Spleen (tissue), 11 donors: Measurements from ENCODE around the gene INTS13. TPM values are rescaled to one million over a fixed set of nuclear protein-coding genes. Genes with fewer than 3 reads are reported as not detected.
A peak's percentile ranks its signal among the peaks of the same experiment; 100 is the strongest.

Experiments used
- DNase-seq: peaks from one replicate; pipeline ENCODE4 v3.0.0-alpha.2; 2020
- H3K27ac ChIP-seq, 8 donors: fragments of 200-600 bp; sonication (generic) in 7 of 8; 1 replicate in 4 of 8; 2 replicates in 4 of 8; pipeline versions ENCODE4 v1.5.0 to v1.8.0; 2016 to 2021; ENCODE audit warnings: inconsistent platforms in 4 of 8, mild to moderate bottlenecking in 4 of 8, moderate library complexity in 1 of 8
- H3K27me3 ChIP-seq, 7 donors: fragments of 200-600 bp; sonication (generic) in 6 of 7; replicated peaks in 1 of 7; 1 replicate in 4 of 7; 2 replicates in 3 of 7; pipeline versions ENCODE4 v1.5.0 to v1.8.0; 2016 to 2021; ENCODE audit warnings: inconsistent platforms in 3 of 7, mild to moderate bottlenecking in 1 of 7
- H3K36me3 ChIP-seq, 6 donors: fragments of 200-600 bp; sonication (generic) in 5 of 6; 1 replicate in 4 of 6; 2 replicates in 2 of 6; pipeline versions ENCODE4 v1.5.0 to v1.8.0; 2016 to 2021; ENCODE audit warnings: inconsistent platforms in 2 of 6
- H3K4me1 ChIP-seq, 6 donors: fragments of 200-600 bp; sonication (generic) in 5 of 6; 1 replicate in 3 of 6; 2 replicates in 3 of 6; pipeline versions ENCODE4 v1.5.0 to v1.8.0; 2016 to 2021; ENCODE audit warnings: inconsistent platforms in 3 of 6
- H3K4me3 ChIP-seq, 8 donors: fragments of 200-600 bp; sonication (generic) in 7 of 8; 1 replicate in 4 of 8; 2 replicates in 4 of 8; pipeline versions ENCODE4 v1.5.0 to v1.8.0; 2016 to 2021; ENCODE audit warnings: inconsistent platforms in 4 of 8, mild to moderate bottlenecking in 4 of 8, moderate library complexity in 2 of 8
- H3K9me3 ChIP-seq, 8 donors: fragments of 200-600 bp; sonication (generic) in 7 of 8; 1 replicate in 4 of 8; 2 replicates in 4 of 8; pipeline versions ENCODE4 v1.5.0 to v1.8.0; 2016 to 2021; ENCODE audit warnings: inconsistent platforms in 4 of 8
- CTCF ChIP-seq, 11 experiments: fragments of 200-600 bp in 7 of 11; fragments of 450-650 bp in 4 of 11; sonication (generic) in 4 of 11; IDR thresholded peaks in 8 of 11; conservative IDR thresholded peaks in 3 of 11; 1 replicate in 7 of 11; 2 replicates in 4 of 11; pipeline versions ENCODE4 v1.4.0 to v1.8.0; 2016 to 2021; ENCODE audit warnings: antibody characterized with exemption in 11 of 11, inconsistent platforms in 4 of 11, mild to moderate bottlenecking in 1 of 11
- POLR2A ChIP-seq, 3 donors: fragments of 450-650 bp; IDR thresholded peaks; one replicate each; pipeline ENCODE4 v1.5.1; 2017; ENCODE audit warnings: antibody characterized with exemption in 3 of 3, mild to moderate bottlenecking in 1 of 3
- POLR2AphosphoS5 ChIP-seq, 3 donors: sonication (generic); formaldehyde crosslinking; IDR thresholded peaks; one replicate each; pipeline ENCODE4 v1.5.1; 2017; ENCODE audit warnings: antibody characterized with exemption in 3 of 3
- WGBS, 5 donors: extraction: QIAGEN DNeasy Blood & Tissue Kit in 3 of 5; methylation state at CpG; one replicate each; pipeline versions ENCODE4 v1.1.5 to v1.1.7; 2013 to 2018; 5-methylcytosine and 5-hydroxymethylcytosine counted together
- intact Hi-C: fragments of 100-400 bp; cut with DNase I; formaldehyde crosslinking; loops from one replicate; pipeline ENCODE4 v1.15.0; 2023; ENCODE audit warnings: low total_unique reads
- polyA plus RNA-seq, 3 donors: library from polyadenylated mRNA; stranded (reverse); fragments of 200-250 nt; gene quantifications; one replicate each; pipeline ENCODE4 v1.2.1, GENCODE V29; 2013
- total RNA-seq, 7 donors: library from RNA; depleted of rRNA in 3 of 7; stranded (reverse); fragments of >200 nt in 3 of 7; fragmentation: NEBNext Ultra II Directional in 4 of 7; extraction: Animal tissue kit (Norgen Biotek cat#: 25700) in 4 of 7; gene quantifications; one replicate each; pipeline versions ENCODE4 v1.1.0 to v1.2.1, GENCODE V29; 2016 to 2021
- donor health status: healthy with polysubstance abuse.
- donor health status: DM: no; HTN: no; CAD: no; lungs with moderate emphysema.
- donor health status: DM: no; HTN: no; CAD: no.
- donor health status: Bipolar disorder and iron deficiency.
- donor health status: healthy.
- donor health status: DM: no; HTN: no; CAD: no.
- donor health status: DM: yes; HTN: yes; CAD: no.

INTS13 gene
- total and polyA plus RNA-seq, 10 donors, result 16.4 to 31.1 (median 26.0) TPM

DNA sequence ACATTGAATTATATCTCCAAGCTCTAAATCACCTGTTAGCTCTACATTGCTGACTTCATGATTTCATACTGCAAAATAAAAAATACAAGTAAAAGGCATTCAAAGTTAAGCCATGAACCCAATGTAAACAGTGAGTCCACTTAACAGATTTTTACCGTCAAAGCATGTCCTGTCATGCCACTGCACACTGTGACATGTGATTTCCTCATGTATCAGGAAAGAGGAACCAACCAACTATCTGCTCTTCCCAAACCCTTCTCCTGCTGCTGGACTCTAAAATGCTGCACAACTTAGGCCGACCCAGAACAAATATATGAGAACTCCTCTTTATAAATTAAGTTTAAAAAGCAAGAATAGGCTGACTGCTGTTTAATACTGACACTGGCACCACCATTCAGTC, 38.9 kb upstream of the INTS13 start:
- no peak for DNase-seq
- Histone ChIP-seq H3K27ac (peak overlapping the region in 3 of 8 donors; percentile 2 to 22 (median 16)), H3K4me3 (no peak overlapping the region), H3K9me3 (no peaks in the 10 kb centered on the region), H3K27me3 (no peaks in the 10 kb centered on the region), H3K4me1 (peaks cover 0 to 21% (median 3%) of the 10 kb centered on the region in 6 donors), H3K36me3 (peaks cover 0 to 90% (median 27%) of the 10 kb centered on the region in 6 donors)
- WGBS, 5 donors, result 59 to 76% (median 72%) methylated on average over 2 of the region's 2 CpGs
- TF ChIP-seq POLR2A (IDR thresholded peaks at IDR 0.05) (no peak), CTCF (IDR thresholded peaks at IDR 0.05 in 8 of 11, conservative IDR thresholded peaks at IDR 0.05 in 3 of 11) (no peak), POLR2AphosphoS5 (IDR thresholded peaks at IDR 0.05) (no peak)
- intact Hi-C loops, result no loop called here

GRCh38 chr12:26971963-26972362, 34.2 kb upstream of the INTS13 start:
- 41 to 58% (median 52%) methylated on average over 2 of the region's 2 CpGs for WGBS, 5 donors
- no peaks in the 10 kb centered on the region for H3K27me3 ChIP-seq
- intact Hi-C loops, result no loop called here
- H3K9me3 ChIP-seq, result no peaks in the 10 kb centered on the region
- H3K27ac ChIP-seq, result peak overlapping the region in 1 of 8 donors; percentile 2
- TF ChIP-seq CTCF (IDR thresholded peaks at IDR 0.05 in 8 of 11, conservative IDR thresholded peaks at IDR 0.05 in 3 of 11), result no peak
- no peak for TF ChIP-seq POLR2A (IDR thresholded peaks at IDR 0.05)
- no peak for TF ChIP-seq POLR2AphosphoS5 (IDR thresholded peaks at IDR 0.05)
- peaks cover 0 to 32% (median 8%) of the 10 kb centered on the region in 6 donors for H3K4me1 ChIP-seq
- DNase-seq, result no peak
- peaks cover 0 to 82% (median 35%) of the 10 kb centered on the region in 6 donors for H3K36me3 ChIP-seq
- no peak overlapping the region for H3K4me3 ChIP-seq

DNA sequence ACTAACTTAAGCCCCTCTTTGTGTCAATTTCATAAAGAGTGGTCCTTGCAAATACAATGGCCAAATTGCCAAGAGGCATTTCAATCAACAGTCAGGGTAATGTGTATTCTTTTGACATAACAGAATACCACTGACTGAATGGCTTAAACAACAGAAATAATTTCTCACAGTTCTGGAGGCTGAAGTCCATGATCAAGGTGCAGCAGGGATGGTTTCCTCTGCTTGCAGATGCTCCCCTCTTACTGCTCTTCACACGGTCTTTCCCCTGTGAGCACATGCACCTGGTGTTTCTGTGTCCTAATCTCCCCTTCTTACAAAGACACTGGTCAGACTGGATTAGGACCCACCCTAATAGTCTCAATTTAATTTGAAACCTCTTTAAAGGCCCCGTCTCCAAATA, 32.4 kb upstream of the INTS13 start:
- no peaks in the 10 kb centered on the region for H3K9me3 ChIP-seq
- no peak for TF ChIP-seq POLR2A (IDR thresholded peaks at IDR 0.05)
- TF ChIP-seq CTCF (IDR thresholded peaks at IDR 0.05 in 8 of 11, conservative IDR thresholded peaks at IDR 0.05 in 3 of 11), result no peak
- no peak for TF ChIP-seq POLR2AphosphoS5 (IDR thresholded peaks at IDR 0.05)
- H3K27me3 ChIP-seq, result no peaks in the 10 kb centered on the region
- intact Hi-C loops, result no loop called here
- H3K27ac ChIP-seq, result no peak overlapping the region
- WGBS, 5 donors, result 94 to 98% (median 95%) methylated on average over 2 of the region's 2 CpGs
- H3K36me3 ChIP-seq, result peaks cover 0 to 86% (median 35%) of the 10 kb centered on the region in 6 donors
- peaks cover 0 to 23% (median 6%) of the 10 kb centered on the region in 6 donors for H3K4me1 ChIP-seq
- H3K4me3 ChIP-seq, result no peak overlapping the region
- no peak for DNase-seq

DNA sequence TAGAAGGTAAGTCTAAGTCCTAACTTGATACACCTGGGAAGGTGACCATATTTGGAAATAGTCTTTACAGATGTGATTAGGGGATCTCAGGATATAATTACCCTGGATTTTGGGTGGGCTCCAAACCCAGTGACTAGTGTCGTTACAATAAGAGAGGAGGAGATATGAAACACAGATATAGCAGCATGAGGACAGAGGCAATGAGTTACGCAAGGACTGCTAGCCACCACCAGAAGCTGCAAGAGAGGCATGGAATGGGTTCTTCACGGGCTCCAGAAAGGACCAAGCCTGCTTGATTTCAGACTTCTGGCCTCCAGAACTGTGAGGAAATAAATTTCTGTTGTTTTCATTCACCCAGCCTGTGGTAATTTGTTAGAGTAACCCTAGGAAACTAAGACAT, 29.1 kb upstream of the INTS13 start:
- no peak overlapping the region for H3K27ac ChIP-seq
- peaks cover 0 to 86% (median 36%) of the 10 kb centered on the region in 6 donors for H3K36me3 ChIP-seq
- 83 to 96% (median 87%) methylated on average over 3 of the region's 3 CpGs for WGBS, 5 donors
- H3K4me3 ChIP-seq, result no peak overlapping the region
- no peak for DNase-seq
- no peak for TF ChIP-seq CTCF (IDR thresholded peaks at IDR 0.05 in 8 of 11, conservative IDR thresholded peaks at IDR 0.05 in 3 of 11)
- TF ChIP-seq POLR2A (IDR thresholded peaks at IDR 0.05), result no peak
- TF ChIP-seq POLR2AphosphoS5 (IDR thresholded peaks at IDR 0.05), result peak in 1 of 3 donors; percentile 6
- H3K27me3 ChIP-seq, result no peaks in the 10 kb centered on the region
- peaks cover 0 to 14% (median 5%) of the 10 kb centered on the region in 6 donors for H3K4me1 ChIP-seq
- no peaks in the 10 kb centered on the region for H3K9me3 ChIP-seq
- intact Hi-C loops, result no loop called here
